Activated naive CD8-positive, alpha-beta T cell treated with anti-CD3 and anti-CD28 coated beads for 36 hours (primary cell): ENCODE data around the gene SHLD3. TPM values are rescaled to one million over a fixed set of nuclear protein-coding genes. Genes with fewer than 3 reads are reported as not detected.
A peak's percentile ranks its signal among the peaks of the same experiment; 100 is the strongest.
"Not testable (repeated sequence)": the region's sequence is repeated elsewhere in the genome, so short reads cannot be mapped to it uniquely, and the experiment has no call there.

ENCODE experiments used
- DNase-seq: peaks from one replicate; pipeline ENCODE4 v3.0.0; 2021
- H3K27ac Mint-ChIP-seq: one replicate; pipeline ENCODE4 v1.8.0; 2022; ENCODE audit warnings: mild to moderate bottlenecking, moderate library complexity, mixed read lengths
- H3K27me3 Mint-ChIP-seq: one replicate; pipeline ENCODE4 v1.8.0; 2022; ENCODE audit warnings: mild to moderate bottlenecking, mixed read lengths
- H3K36me3 Mint-ChIP-seq: one replicate; pipeline ENCODE4 v1.8.0; 2021; ENCODE audit warnings: mild to moderate bottlenecking, mixed read lengths
- H3K4me1 Mint-ChIP-seq: one replicate; pipeline ENCODE4 v1.8.0; 2021; ENCODE audit warnings: mixed read lengths
- H3K4me3 Mint-ChIP-seq: one replicate; pipeline ENCODE4 v1.8.0; 2022; ENCODE audit warnings: mild to moderate bottlenecking, moderate library complexity, mixed read lengths
- H3K9me3 Mint-ChIP-seq: one replicate; pipeline ENCODE4 v1.8.0; 2022; ENCODE audit warnings: mixed read lengths
- total RNA-seq, 2 experiments: library from RNA; stranded (reverse); gene quantifications; one replicate each; pipeline ENCODE4 v1.2.3, GENCODE V29; 2021

Gene SHLD3
- total RNA-seq, 2 experiments from 2014 or later, result 6.9 to 7.3 TPM

- no peak overlapping the region for H3K4me3 Mint-ChIP-seq
- H3K27ac Mint-ChIP-seq, result no peak overlapping the region
- no peaks in the 10 kb centered on the region for H3K27me3 Mint-ChIP-seq
- H3K36me3 Mint-ChIP-seq, result peaks cover 10% of the 10 kb centered on the region
- H3K9me3 Mint-ChIP-seq, result no peaks in the 10 kb centered on the region
- peaks cover 4% of the 10 kb centered on the region for H3K4me1 Mint-ChIP-seq
- DNase-seq, result no peak
Observed at GRCh38 chr5:65651144-65651543, 26.3 kb downstream of the SHLD3 start.

GRCh38 chr5:65654713-65655112, 29.9 kb downstream of the SHLD3 start:
- Mint-ChIP-seq H3K4me1 (peaks cover 4% of the 10 kb centered on the region), H3K4me3 (no peak overlapping the region), H3K36me3 (peaks cover 14% of the 10 kb centered on the region), H3K27ac (peak overlapping the region; percentile 48), H3K27me3 (no peaks in the 10 kb centered on the region), H3K9me3 (no peaks in the 10 kb centered on the region)
- DNase-seq, result no peak

- H3K4me1 Mint-ChIP-seq, result peaks cover 9% of the 10 kb centered on the region
- no peaks in the 10 kb centered on the region for H3K9me3 Mint-ChIP-seq
- no peak for DNase-seq
- no peak overlapping the region for H3K4me3 Mint-ChIP-seq
- peaks cover 14% of the 10 kb centered on the region for H3K36me3 Mint-ChIP-seq
- H3K27ac Mint-ChIP-seq, result no peak overlapping the region
- H3K27me3 Mint-ChIP-seq, result no peaks in the 10 kb centered on the region
Observed at GRCh38 chr5:65663804-65664521, 39.1 kb downstream of the SHLD3 start.

- Mint-ChIP-seq H3K4me1 (peaks cover 2% of the 10 kb centered on the region), H3K9me3 (no peaks in the 10 kb centered on the region), H3K36me3 (peaks cover 8% of the 10 kb centered on the region), H3K27ac (no peak overlapping the region), H3K4me3 (no peak overlapping the region), H3K27me3 (no peaks in the 10 kb centered on the region)
- DNase-seq, result no peak
Observed at GRCh38 chr5:65668696-65669095, 43.9 kb downstream of the SHLD3 start.

- Mint-ChIP-seq H3K4me3 (no peak overlapping the region), H3K36me3 (peaks cover 26% of the 10 kb centered on the region), H3K9me3 (no peaks in the 10 kb centered on the region), H3K27me3 (no peaks in the 10 kb centered on the region), H3K4me1 (peaks cover 34% of the 10 kb centered on the region), H3K27ac (no peak overlapping the region)
- DNase-seq, result no peak
Observed at GRCh38 chr5:65672796-65673195, 48.0 kb downstream of the SHLD3 start.

- H3K27ac Mint-ChIP-seq, result peak overlapping the region; percentile 54
- peaks cover 42% of the 10 kb centered on the region for H3K36me3 Mint-ChIP-seq
- no peaks in the 10 kb centered on the region for H3K9me3 Mint-ChIP-seq
- peaks cover 44% of the 10 kb centered on the region for H3K4me1 Mint-ChIP-seq
- no peak overlapping the region for H3K4me3 Mint-ChIP-seq
- no peaks in the 10 kb centered on the region for H3K27me3 Mint-ChIP-seq
- DNase-seq, result no peak
Observed at GRCh38 chr5:65674749-65675148, 49.9 kb downstream of the SHLD3 start.

- Mint-ChIP-seq H3K36me3 (peaks cover 50% of the 10 kb centered on the region), H3K4me1 (peaks cover 44% of the 10 kb centered on the region), H3K27ac (peak overlapping the region; percentile 67)
- not testable (repeated sequence) for DNase-seq, H3K9me3 Mint-ChIP-seq, H3K4me3 Mint-ChIP-seq, H3K27me3 Mint-ChIP-seq
Observed at GRCh38 chr5:65676056-65676455, 51.2 kb downstream of the SHLD3 start.

Other genes with a start within 250 kb of the SHLD3 start
- gene ADAMTS6, start 143.1 kb upstream of the SHLD3 start, total RNA-seq, result 1 to 10 TPM; 1.5 to 1.6 TPM
- gene CENPK, start 61.9 kb upstream of the SHLD3 start, total RNA-seq, result 10 to 100 TPM; 71.1 to 76.6 TPM
- gene PPWD1, start 61.7 kb upstream of the SHLD3 start, total RNA-seq, result 10 to 100 TPM; 42.4 to 46.9 TPM
- 1 to 10 TPM; 6.8 to 7.1 TPM for gene TRIM23, start 694 bp upstream of the SHLD3 start, total RNA-seq
- gene TRAPPC13, start within 50 bp of the SHLD3 start, total RNA-seq, result 10 to 100 TPM; 23.3 to 24.3 TPM
- gene SGTB, start 97.1 kb downstream of the SHLD3 start, total RNA-seq, result 10 to 100 TPM; 17.0 to 18.2 TPM
- 10 to 100 TPM; 47.7 to 48.5 TPM for gene NLN, start 97.2 kb downstream of the SHLD3 start, total RNA-seq